Endothelial cell of umbilical vein (primary cell): ENCODE data around the gene PMFBP1.

ENCODE experiments used
- CTCF ChIP-seq, 2 donors: IDR thresholded peaks; 1 replicate in 1 of 2; 2 replicates in 1 of 2; pipeline ENCODE4 v1.5.1; 2011; ENCODE audit warnings: low read length in 2 of 2, mild to moderate bottlenecking in 2 of 2, moderate library complexity in 2 of 2, control low read depth in 1 of 2, inconsistent platforms in 1 of 2, low read depth in 1 of 2; ENCODE audit not compliant: insufficient read depth in 1 of 2; ENCODE audit errors: extremely low read depth in 1 of 2
- EZH2 ChIP-seq: IDR thresholded peaks from 2 replicates; pipeline ENCODE4 v1.6.1; 2012; ENCODE audit warnings: borderline replicate concordance, low read depth, mild to moderate bottlenecking, moderate library complexity, low read length, inconsistent platforms; ENCODE audit not compliant: severe bottlenecking
- MYC ChIP-seq: IDR thresholded peaks from one replicate; pipeline ENCODE4 v1.6.1; 2011; ENCODE audit warnings: mild to moderate bottlenecking, low read depth, low read length
- POLR2A ChIP-seq: IDR thresholded peaks from 2 replicates; pipeline ENCODE4 v1.6.1; 2012; ENCODE audit warnings: low read depth, mild to moderate bottlenecking, control low read depth, low read length
- POLR2AphosphoS5 ChIP-seq: IDR thresholded peaks from 2 replicates; pipeline ENCODE4 v1.6.1; 2012; ENCODE audit warnings: low read depth, mild to moderate bottlenecking, control low read depth, low read length, moderate library complexity; ENCODE audit not compliant: insufficient read depth

GRCh38 chr16:72162105-72162692 lies 9.8 kb downstream of the PMFBP1 start:
- TF ChIP-seq CTCF (IDR thresholded peaks at IDR 0.05; ENCODE audit: extremely low read depth in 1 of 2, insufficient read depth in 1 of 2, low read depth in 1 of 2, low read length in 2 of 2) (no peak), MYC (no peak), POLR2AphosphoS5 (no peak), POLR2A (no peak), EZH2 (no peak)
